GM19328 (cell line): ENCODE measurements around the gene SLCO2B1.
A peak's percentile ranks its signal among the peaks of the same experiment; 100 is the strongest.

Source experiments
- ATAC-seq: cut with Tn5 transposase; IDR thresholded peaks from one replicate; pipeline ENCODE4 v1.9.1; 2021; ENCODE audit warnings: mild to moderate bottlenecking, moderate library complexity; ENCODE audit not compliant: unreplicated experiment

The SLCO2B1 gene

GRCh38 chr11:75214843-75215242 lies 63.9 kb downstream of the SLCO2B1 start:
- ATAC-seq = no peak

- ATAC-seq = no peak
Measured at GRCh38 chr11:75219869-75220268, 69.0 kb downstream of the SLCO2B1 start.

GRCh38 chr11:75223954-75224643 lies 73.2 kb downstream of the SLCO2B1 start:
- no peak for ATAC-seq

DNA sequence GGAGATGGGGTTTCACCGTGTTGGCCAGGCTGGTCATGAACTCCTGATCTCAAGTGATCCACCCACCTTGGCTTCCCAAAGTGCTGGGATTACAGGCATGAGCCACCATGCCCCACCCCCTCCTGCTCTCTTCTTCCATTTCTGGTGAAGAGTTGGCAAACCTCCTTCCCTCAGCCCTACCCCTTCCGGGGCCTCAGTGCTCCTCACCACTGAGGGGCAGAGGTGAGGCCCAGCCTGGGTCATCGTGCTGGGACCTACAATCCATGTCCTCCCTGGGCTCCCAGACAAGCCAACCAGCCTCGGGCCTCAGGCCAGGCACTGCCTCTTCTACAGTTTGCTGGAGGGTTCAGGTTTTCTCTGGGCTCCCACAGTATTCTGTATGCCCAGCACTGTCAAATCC lies 74.9 kb downstream of the SLCO2B1 start:
- no peak for ATAC-seq

GRCh38 chr11:75229466-75229865 lies 78.6 kb downstream of the SLCO2B1 start:
- ATAC-seq = no peak

DNA sequence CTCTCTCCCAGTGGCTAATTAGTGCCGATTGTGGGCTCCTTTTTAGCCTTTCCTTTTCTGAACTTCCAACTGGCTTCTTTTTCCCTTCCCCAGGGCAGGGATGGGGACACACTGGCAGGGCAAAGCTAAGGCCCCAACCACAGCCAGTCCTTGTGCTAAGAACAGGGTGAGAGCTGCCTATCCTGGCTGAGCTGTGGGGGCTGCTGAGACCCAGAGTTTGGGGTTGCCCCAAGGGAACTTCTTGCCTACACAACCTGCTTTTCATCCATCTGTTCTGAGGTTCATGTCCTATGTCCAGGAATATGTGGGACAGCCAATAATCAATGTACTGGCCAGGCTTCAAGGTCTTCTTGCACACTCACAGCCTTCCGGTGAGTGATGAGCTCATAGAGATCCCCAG lies 79.7 kb downstream of the SLCO2B1 start:
- no peak for ATAC-seq

DNA sequence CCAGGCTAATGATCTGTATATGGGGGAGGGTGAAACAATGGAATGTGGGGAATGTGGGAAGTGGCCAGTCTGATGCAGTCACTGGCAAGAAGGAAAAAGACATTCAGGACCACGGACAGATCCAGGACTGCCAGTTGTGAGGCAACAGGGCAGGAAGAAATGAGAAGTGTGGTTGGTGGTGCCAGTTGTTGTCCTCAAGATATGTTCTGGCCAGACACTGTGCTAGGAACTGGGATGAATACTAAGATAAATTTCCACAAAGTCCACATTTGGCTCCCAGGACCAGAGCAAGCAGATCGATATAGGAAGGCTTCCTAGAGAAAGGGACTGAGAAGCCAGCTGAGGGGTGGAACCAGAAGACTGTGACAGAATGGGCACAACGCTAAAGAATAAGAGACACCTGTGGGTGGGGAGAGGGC lies 82.9 kb downstream of the SLCO2B1 start:
- no peak for ATAC-seq

DNA sequence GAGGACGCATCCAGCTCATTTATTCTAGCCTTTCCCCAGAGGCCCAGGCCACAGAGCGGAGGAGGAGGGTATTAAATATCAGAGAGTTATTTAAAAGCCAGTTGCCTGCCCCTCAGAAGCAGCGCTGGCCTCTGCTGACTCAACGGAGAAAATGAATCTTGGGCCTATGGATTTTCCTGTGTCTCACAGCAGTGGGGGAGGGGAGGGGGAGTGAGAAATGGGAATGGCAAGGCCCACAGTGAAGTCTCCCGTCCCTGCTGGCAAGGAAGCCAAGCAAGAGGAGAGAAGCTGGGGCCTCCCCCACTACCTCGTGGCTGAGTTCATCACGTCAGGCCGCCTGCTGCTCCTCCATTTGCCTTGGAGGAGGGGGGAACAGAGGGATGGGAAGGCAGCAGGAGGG lies 85.2 kb downstream of the SLCO2B1 start:
- ATAC-seq = no peak

DNA sequence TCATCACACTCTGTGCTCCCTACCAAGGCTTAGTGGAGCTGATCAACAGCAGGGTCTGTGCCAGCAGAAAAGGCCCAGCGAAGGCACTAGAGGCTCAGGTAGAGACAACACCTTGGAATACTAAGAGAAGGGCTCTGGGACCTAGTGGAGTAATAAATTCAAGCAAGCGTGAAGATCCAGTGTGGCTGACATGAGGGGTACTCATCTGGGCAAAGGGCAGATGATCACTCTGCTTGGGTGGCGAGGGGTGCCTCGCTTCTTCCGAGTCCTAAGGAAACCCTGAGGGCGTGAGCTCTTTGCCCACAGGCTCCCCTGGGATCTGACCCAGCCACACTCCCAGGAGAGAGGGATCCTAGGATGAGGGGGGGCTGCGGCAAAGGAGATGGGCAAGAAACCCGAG lies 86.1 kb downstream of the SLCO2B1 start:
- ATAC-seq = no peak

GRCh38 chr11:75238595-75239440 lies 87.9 kb downstream of the SLCO2B1 start:
- no peak for ATAC-seq

GRCh38 chr11:75239531-75240290 lies 88.8 kb downstream of the SLCO2B1 start:
- no peak for ATAC-seq

DNA sequence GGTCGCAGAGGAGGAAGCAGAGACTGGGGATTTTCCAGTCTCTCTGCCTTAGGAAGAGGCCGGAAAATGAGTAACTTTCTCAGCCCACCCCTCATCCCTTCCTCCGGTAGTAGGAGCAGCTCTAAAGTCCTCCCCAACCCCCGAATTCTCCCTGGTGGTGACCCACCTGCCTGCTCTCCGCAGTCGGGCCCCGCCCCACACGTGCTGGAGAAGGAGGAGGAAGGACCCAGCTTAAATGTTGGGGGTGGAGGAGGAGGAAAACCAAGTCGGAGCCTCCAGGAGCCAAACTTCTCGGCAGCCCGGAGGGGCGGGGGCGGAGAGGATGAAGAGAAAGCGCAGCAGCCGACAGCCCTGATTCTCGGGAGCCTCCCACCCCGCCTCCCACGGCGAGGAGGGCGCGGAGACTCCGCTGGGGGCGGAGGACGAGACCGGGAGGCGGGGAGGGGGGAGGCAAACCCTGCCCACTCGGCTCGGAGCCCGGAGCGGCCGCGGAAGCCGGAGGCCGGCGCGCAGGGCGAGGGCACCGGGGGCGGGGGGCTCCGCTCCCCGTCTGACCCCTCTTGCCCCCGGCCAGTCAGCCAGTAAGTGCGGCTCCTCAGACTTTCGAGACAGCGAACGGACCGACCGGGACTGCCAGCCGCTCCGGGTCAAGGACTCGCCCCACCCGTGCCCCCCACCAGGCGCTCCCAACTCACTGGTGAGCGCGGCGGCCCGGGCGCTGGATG lies 89.6 kb downstream of the SLCO2B1 start, which contains the start of gene TPBGL:
Gene TPBGL (plus strand): TSS at position 464 of the 725 bp plus-strand sequence. CDS start 276 bp downstream, outside the sequence.
- ATAC-seq = no peak

GRCh38 chr11:75241036-75241905 lies 90.4 kb downstream of the SLCO2B1 start:
- peak; percentile 83 for ATAC-seq

DNA sequence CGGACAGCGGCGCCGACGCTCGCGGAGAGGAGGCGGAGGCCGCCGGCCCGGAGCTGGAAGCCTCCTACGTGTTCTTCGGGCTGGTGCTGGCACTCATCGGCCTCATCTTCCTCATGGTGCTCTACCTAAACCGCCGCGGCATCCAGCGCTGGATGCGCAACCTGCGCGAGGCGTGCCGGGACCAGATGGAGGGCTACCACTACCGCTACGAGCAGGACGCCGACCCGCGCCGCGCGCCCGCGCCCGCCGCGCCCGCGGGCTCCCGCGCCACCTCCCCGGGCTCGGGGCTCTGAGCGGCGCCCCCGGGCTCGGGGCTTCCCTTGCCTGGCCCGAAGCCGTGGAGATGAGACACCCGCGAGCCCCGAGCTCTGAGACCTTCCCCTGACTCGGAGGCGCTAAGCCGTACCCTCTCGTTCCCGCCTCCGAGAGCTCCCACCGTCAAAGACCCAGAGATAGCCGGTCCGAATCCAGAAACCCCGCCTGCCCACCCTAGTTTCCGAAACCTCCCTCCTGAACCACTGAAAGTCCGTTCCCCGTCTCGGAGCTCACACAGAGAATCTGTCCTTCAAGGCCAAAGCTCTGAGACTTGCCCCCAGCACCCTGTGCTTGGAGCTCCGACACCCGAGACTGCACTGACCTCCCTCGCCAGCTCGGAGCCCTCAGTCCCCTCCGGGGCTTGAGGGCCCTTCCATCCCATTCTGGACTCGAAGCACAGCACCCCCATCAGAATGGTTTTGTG lies 91.2 kb downstream of the SLCO2B1 start:
- ATAC-seq = no peak

GRCh38 chr11:75242722-75243600 lies 92.1 kb downstream of the SLCO2B1 start:
- no peak for ATAC-seq

DNA sequence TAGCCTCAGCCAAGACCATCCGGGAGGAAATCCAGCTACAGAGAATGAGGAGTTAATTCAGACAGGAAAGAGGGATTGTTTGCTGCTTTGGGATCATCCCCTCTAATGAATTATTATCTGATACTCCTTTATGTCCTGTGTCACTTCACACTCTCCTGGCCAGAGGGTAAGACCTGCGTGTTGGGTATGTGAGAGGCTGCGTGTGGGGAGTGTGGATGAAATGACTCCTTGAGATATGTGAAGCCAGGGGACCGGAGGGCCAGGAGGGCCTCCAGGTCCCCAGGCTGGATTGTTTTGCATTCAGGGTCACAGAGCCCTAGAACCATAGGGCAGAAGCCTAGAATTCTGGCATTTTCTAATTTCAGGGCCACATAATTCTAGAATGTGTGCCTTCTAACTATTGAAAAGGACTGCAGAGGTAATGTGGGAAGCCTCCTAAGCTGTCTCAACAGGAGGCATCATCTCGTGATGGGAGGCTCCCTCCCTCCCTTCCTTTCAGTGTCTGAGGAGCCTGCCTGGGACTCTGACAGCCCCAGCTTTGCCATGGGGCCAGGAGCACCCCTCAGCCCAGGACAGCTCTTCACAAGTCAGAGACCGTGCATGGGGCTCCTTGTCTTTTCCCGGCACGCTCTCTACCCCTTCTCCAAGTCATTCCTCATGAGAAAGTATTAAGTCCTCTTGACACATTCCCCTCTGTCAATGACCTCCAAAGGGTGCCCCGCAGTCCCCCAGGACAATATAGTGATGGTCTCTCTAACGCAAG lies 93.3 kb downstream of the SLCO2B1 start:
- no peak for ATAC-seq

- ATAC-seq = no peak
Measured at GRCh38 chr11:75245356-75246005, 94.6 kb downstream of the SLCO2B1 start.
